ENCODE results near the gene KCNN1. TPM values are rescaled to one million over a fixed set of nuclear protein-coding genes. Genes with fewer than 3 reads are reported as not detected.
"Not testable (repeated sequence)": the region's sequence is repeated elsewhere in the genome, so short reads cannot be mapped to it uniquely, and the experiment has no call there.

Gene KCNN1
- polyA plus RNA-seq, 1 donor from 2014 or later = 9.9 TPM

- H3K36me3 ChIP-seq (ENCODE audit: insufficient read depth, low read length) = no peaks in the 10 kb centered on the region
- no peak overlapping the region for H3K4me3 ChIP-seq (ENCODE audit: low read length)
- no peak for TF ChIP-seq CTCF (IDR thresholded peaks at IDR 0.05; ENCODE audit: poor library complexity, severe bottlenecking)
- no peak overlapping the region for H3K9ac ChIP-seq (ENCODE audit: low read length)
- no peak overlapping the region for H3K27ac ChIP-seq (ENCODE audit: low read length)
- H3K27me3 ChIP-seq (ENCODE audit: insufficient read depth, low read depth, low read length) = no peaks in the 10 kb centered on the region
- H3F3A ChIP-seq (ENCODE audit: insufficient read depth, low read length, poor library complexity, severe bottlenecking) = no peaks in the 10 kb centered on the region
- H3K79me2 ChIP-seq (replicated peaks; ENCODE audit: insufficient read depth, low read length) = no peaks in the 10 kb centered on the region
- no peak overlapping the region for H2AFZ ChIP-seq (ENCODE audit: low read depth, low read length)
- no peaks in the 10 kb centered on the region for H4K20me1 ChIP-seq (ENCODE audit: insufficient read depth)
- no peaks in the 10 kb centered on the region for H3K9me2 ChIP-seq (ENCODE audit: insufficient read depth, low read length)
- no peaks in the 10 kb centered on the region for H3K9me3 ChIP-seq (ENCODE audit: low read length)
- no peak overlapping the region for H3K4me2 ChIP-seq (ENCODE audit: low read length)
Observed at GRCh38 chr19:18029617-18030338, 62.9 kb downstream of the KCNN1 start.

- not testable (repeated sequence) for H3K4me3 ChIP-seq (ENCODE audit: low read length); H3K27ac ChIP-seq (ENCODE audit: low read length); H3K27me3 ChIP-seq (ENCODE audit: insufficient read depth, low read depth, low read length); H2AFZ ChIP-seq (ENCODE audit: low read depth, low read length); H3K36me3 ChIP-seq (ENCODE audit: insufficient read depth, low read length); H4K20me1 ChIP-seq (ENCODE audit: insufficient read depth); H3K9ac ChIP-seq (ENCODE audit: low read length); H3K9me3 ChIP-seq (ENCODE audit: low read length); H3K4me2 ChIP-seq (ENCODE audit: low read length); H3K9me2 ChIP-seq (ENCODE audit: insufficient read depth, low read length); H3F3A ChIP-seq (ENCODE audit: insufficient read depth, low read length, poor library complexity, severe bottlenecking); H3K79me2 ChIP-seq (replicated peaks; ENCODE audit: insufficient read depth, low read length)
Observed at GRCh38 chr19:18031401-18031800, 64.5 kb downstream of the KCNN1 start.

GRCh38 chr19:18032102-18032501 is 65.2 kb downstream of the KCNN1 start:
- not testable (repeated sequence) for H3K79me2 ChIP-seq (replicated peaks; ENCODE audit: insufficient read depth, low read length); H4K20me1 ChIP-seq (ENCODE audit: insufficient read depth); H3K4me3 ChIP-seq (ENCODE audit: low read length); H3F3A ChIP-seq (ENCODE audit: insufficient read depth, low read length, poor library complexity, severe bottlenecking); H3K9ac ChIP-seq (ENCODE audit: low read length); H2AFZ ChIP-seq (ENCODE audit: low read depth, low read length); H3K27ac ChIP-seq (ENCODE audit: low read length); H3K36me3 ChIP-seq (ENCODE audit: insufficient read depth, low read length); H3K4me2 ChIP-seq (ENCODE audit: low read length); H3K9me3 ChIP-seq (ENCODE audit: low read length); H3K27me3 ChIP-seq (ENCODE audit: insufficient read depth, low read depth, low read length); H3K9me2 ChIP-seq (ENCODE audit: insufficient read depth, low read length)

- Histone ChIP-seq H3K27me3 (ENCODE audit: insufficient read depth, low read depth, low read length) (no peaks in the 10 kb centered on the region), H3K27ac (ENCODE audit: low read length) (no peak overlapping the region), H4K20me1 (ENCODE audit: insufficient read depth) (no peaks in the 10 kb centered on the region), H3K9me3 (ENCODE audit: low read length) (no peaks in the 10 kb centered on the region), H3K9ac (ENCODE audit: low read length) (no peak overlapping the region), H3K79me2 (replicated peaks; ENCODE audit: insufficient read depth, low read length) (no peaks in the 10 kb centered on the region), H3K36me3 (ENCODE audit: insufficient read depth, low read length) (no peaks in the 10 kb centered on the region), H3K9me2 (ENCODE audit: insufficient read depth, low read length) (no peaks in the 10 kb centered on the region), H3F3A (ENCODE audit: insufficient read depth, low read length, poor library complexity, severe bottlenecking) (no peaks in the 10 kb centered on the region), H3K4me3 (ENCODE audit: low read length) (no peak overlapping the region), H3K4me2 (ENCODE audit: low read length) (no peak overlapping the region), H2AFZ (ENCODE audit: low read depth, low read length) (no peak overlapping the region)
- TF ChIP-seq CTCF (IDR thresholded peaks at IDR 0.05; ENCODE audit: poor library complexity, severe bottlenecking) (no peak), REST (IDR thresholded peaks at IDR 0.05; ENCODE audit: borderline replicate concordance) (no peak), RAD21 (conservative IDR thresholded peaks at IDR 0.05) (no peak), SMC3 (conservative IDR thresholded peaks at IDR 0.05; ENCODE audit: poor library complexity) (no peak), TAF1 (IDR thresholded peaks at IDR 0.05; ENCODE audit: low read depth) (no peak), EZH2 (IDR thresholded peaks at IDR 0.05; ENCODE audit: borderline replicate concordance, insufficient read depth, low read length, poor library complexity, severe bottlenecking) (no peak), EP300 (conservative IDR thresholded peaks at IDR 0.05; ENCODE audit: poor library complexity, severe bottlenecking) (no peak), POLR2AphosphoS5 (IDR thresholded peaks at IDR 0.05) (no peak), MXI1 (conservative IDR thresholded peaks at IDR 0.05; ENCODE audit: poor library complexity, severe bottlenecking) (no peak)
Observed at GRCh38 chr19:18041054-18041453, 74.1 kb downstream of the KCNN1 start.

All from neural cell (in vitro differentiated cells).